Liver (tissue), 9 donors: ENCODE data around the gene RTCB. TPM values are rescaled to one million over a fixed set of nuclear protein-coding genes. Genes with fewer than 3 reads are reported as not detected.

Source experiments
- DNase-seq: peaks from one replicate; pipeline ENCODE4 v3.0.0-alpha.2; 2017; ENCODE audit warnings: low spot score
- H3K27ac ChIP-seq, 2 donors: one replicate each; pipeline ENCODE4 v1.7.0; 2013; ENCODE audit warnings: inconsistent platforms in 2 of 2, low read length in 2 of 2, control low read depth in 1 of 2, low read depth in 1 of 2, mild to moderate bottlenecking in 1 of 2
- H3K27me3 ChIP-seq, 4 donors: one replicate each; pipeline versions ENCODE4 v1.6.1 to v1.7.0; 2013; ENCODE audit warnings: low read length in 3 of 4, inconsistent platforms in 1 of 4, mild to moderate bottlenecking in 1 of 4, moderate library complexity in 1 of 4; ENCODE audit not compliant: control insufficient read depth in 4 of 4, insufficient read depth in 4 of 4
- H3K36me3 ChIP-seq, 4 donors: one replicate each; pipeline versions ENCODE4 v1.6.1 to v1.7.0; 2013; ENCODE audit warnings: low read length in 3 of 4, mild to moderate bottlenecking in 3 of 4, low read depth in 1 of 4, moderate library complexity in 1 of 4; ENCODE audit not compliant: control insufficient read depth in 4 of 4, insufficient read depth in 3 of 4
- H3K4me1 ChIP-seq, 4 donors: one replicate each; pipeline versions ENCODE4 v1.6.1 to v1.7.0; 2013; ENCODE audit warnings: low read length in 3 of 4, mild to moderate bottlenecking in 3 of 4, moderate library complexity in 1 of 4; ENCODE audit not compliant: control insufficient read depth in 4 of 4, insufficient read depth in 4 of 4
- H3K4me3 ChIP-seq, 3 donors: one replicate each; pipeline versions ENCODE4 v1.6.1 to v1.7.0; 2013; ENCODE audit warnings: low read length in 3 of 3, control low read depth in 1 of 3, low read depth in 1 of 3, mild to moderate bottlenecking in 1 of 3
- H3K9ac ChIP-seq, 2 donors: one replicate each; pipeline ENCODE4 v1.7.0; 2013; ENCODE audit warnings: low read length in 2 of 2, mild to moderate bottlenecking in 2 of 2, moderate library complexity in 2 of 2, control low read depth in 1 of 2, low read depth in 1 of 2
- H3K9me3 ChIP-seq, 4 donors: one replicate each; pipeline versions ENCODE4 v1.6.1 to v1.7.0; 2013; ENCODE audit warnings: low read length in 3 of 4; ENCODE audit not compliant: control insufficient read depth in 4 of 4
- CTCF ChIP-seq: fragments of 150-350 bp; IDR thresholded peaks from 2 replicates; pipeline ENCODE4 v1.5.1; 2017; ENCODE audit warnings: improper control_type of control experiment, low read depth, low read length; ENCODE audit not compliant: missing input control
- EGR1 ChIP-seq, 2 donors: IDR thresholded peaks; 2 replicates each; pipeline ENCODE4 v1.6.1; 2016 to 2018; ENCODE audit warnings: antibody characterized with exemption in 2 of 2, low read depth in 2 of 2
- FOXA1 ChIP-seq: IDR thresholded peaks from 2 replicates; pipeline ENCODE4 v1.6.1; 2016; ENCODE audit warnings: antibody characterized with exemption
- GABPA ChIP-seq, 2 donors: IDR thresholded peaks in 1 of 2; conservative IDR thresholded peaks in 1 of 2; 2 replicates each; pipeline ENCODE4 v1.6.1; 2016; ENCODE audit warnings: antibody characterized with exemption in 2 of 2, mild to moderate bottlenecking in 1 of 2, moderate library complexity in 1 of 2
- HNF4A ChIP-seq, 2 donors: conservative IDR thresholded peaks; 2 replicates each; pipeline ENCODE4 v1.6.1; 2016; ENCODE audit warnings: antibody characterized with exemption in 2 of 2, mild to moderate bottlenecking in 2 of 2
- HNF4G ChIP-seq: IDR thresholded peaks from 2 replicates; pipeline ENCODE4 v1.6.1; 2016; ENCODE audit warnings: antibody characterized with exemption
- JUND ChIP-seq, 2 donors: IDR thresholded peaks; 2 replicates each; pipeline ENCODE4 v1.6.1; 2016; ENCODE audit warnings: antibody characterized with exemption in 2 of 2
- RAD21 ChIP-seq, 2 donors: IDR thresholded peaks; 2 replicates each; pipeline ENCODE4 v1.6.1; 2016; ENCODE audit warnings: antibody characterized with exemption in 2 of 2, mild to moderate bottlenecking in 2 of 2
- RXRA ChIP-seq, 2 donors: IDR thresholded peaks; 2 replicates each; pipeline ENCODE4 v1.6.1; 2017 to 2018; ENCODE audit warnings: antibody characterized with exemption in 2 of 2, mild to moderate bottlenecking in 1 of 2
- SP1 ChIP-seq: IDR thresholded peaks from 2 replicates; pipeline ENCODE4 v1.6.1; 2018; ENCODE audit warnings: antibody characterized with exemption, mild to moderate bottlenecking
- TAF1 ChIP-seq: conservative IDR thresholded peaks from 2 replicates; pipeline ENCODE4 v1.6.1; 2016; ENCODE audit warnings: antibody characterized with exemption, mild to moderate bottlenecking
- YY1 ChIP-seq: IDR thresholded peaks from 2 replicates; pipeline ENCODE4 v1.6.1; 2016; ENCODE audit warnings: antibody characterized with exemption, mild to moderate bottlenecking
- ZBTB33 ChIP-seq: IDR thresholded peaks from 2 replicates; pipeline ENCODE4 v1.6.1; 2016; ENCODE audit warnings: antibody characterized with exemption
- WGBS: extraction: QIAGEN DNeasy Blood & Tissue Kit; methylation state at CpG from one replicate; pipeline ENCODE4 v1.1.7; 2013; 5-methylcytosine and 5-hydroxymethylcytosine counted together
- polyA plus RNA-seq, 2 donors: library from polyadenylated mRNA; stranded (reverse) in 1 of 2; unstranded in 1 of 2; fragments of 200-250 nt in 1 of 2; fragments of >200 nt in 1 of 2; fragmentation: Nextera tagmentation in 1 of 2; extraction: Ambion mirVana in 1 of 2; gene quantifications; one replicate each; pipeline versions ENCODE4 v1.2.1 to v1.2.3, GENCODE V29; 2013 to 2015
- total RNA-seq, 2 donors: library from RNA; depleted of rRNA; stranded (reverse); fragments of >200 nt; gene quantifications; one replicate each; pipeline ENCODE4 v1.2.3, GENCODE V29; 2014
- TF ChIP-seq, protein P1 (sequence below): IDR thresholded peaks from 2 replicates; pipeline ENCODE4 v1.6.1; 2016; ENCODE audit warnings: antibody characterized with exemption, mild to moderate bottlenecking
- TF ChIP-seq, protein P2 (sequence below): IDR thresholded peaks from 2 replicates; pipeline ENCODE4 v1.6.1; 2016; ENCODE audit warnings: antibody characterized with exemption
- donor health status: healthy.
- donor health status: healthy.
- donor health status: healthy.
- donor health status: healthy.
- donor health status: healthy.

RTCB gene
- total and polyA plus RNA-seq, 4 donors = 36.7 to 76.7 (median 46.3) TPM

- DNase-seq = no peak
- Histone ChIP-seq H3K9ac (no peak overlapping the region), H3K4me3 (no peak overlapping the region), H3K36me3 (peaks cover 9 to 39% (median 17%) of the 10 kb centered on the region in 4 donors), H3K27ac (no peak overlapping the region), H3K9me3 (no peaks in the 10 kb centered on the region), H3K4me1 (no peaks in the 10 kb centered on the region), H3K27me3 (no peaks in the 10 kb centered on the region)
- TF ChIP-seq SP1 = no peak
- WGBS = 98% methylated on average over 1 of the region's 1 CpG
Observed at GRCh38 chr22:32385681-32386080, 26.4 kb downstream of the RTCB start.

DNA sequence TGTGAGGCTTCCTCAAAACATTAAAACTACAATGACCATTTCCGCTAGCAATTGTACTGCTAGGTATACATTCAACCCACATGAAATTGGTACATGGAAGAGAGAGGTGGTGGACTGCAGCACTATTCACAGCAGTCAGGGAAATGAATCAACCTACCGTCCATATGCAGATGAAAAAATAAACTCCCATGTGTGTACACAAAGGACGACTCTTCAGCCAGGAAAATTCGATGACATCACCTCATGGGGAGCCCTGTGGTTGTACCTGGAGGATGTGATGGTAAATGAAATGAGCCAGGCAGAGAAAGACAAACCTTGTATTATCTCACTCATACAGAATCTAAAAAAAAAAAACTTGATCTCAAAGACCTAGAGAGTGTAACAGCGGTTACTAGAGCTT, 31.1 kb downstream of the RTCB start:
- TF ChIP-seq HNF4A (conservative IDR thresholded peaks at IDR 0.05) (no peak), RXRA (IDR thresholded peaks at IDR 0.05) (no peak), YY1 (no peak), FOXA1 (no peak), GABPA (IDR thresholded peaks at IDR 0.05 in 1 of 2, conservative IDR thresholded peaks at IDR 0.05 in 1 of 2) (no peak), TAF1 (no peak), RAD21 (IDR thresholded peaks at IDR 0.05) (no peak), EGR1 (IDR thresholded peaks at IDR 0.05; ENCODE audit: low read depth in 2 of 2) (no peak), JUND (IDR thresholded peaks at IDR 0.05) (no peak)
- TF ChIP-seq, protein P1, sequence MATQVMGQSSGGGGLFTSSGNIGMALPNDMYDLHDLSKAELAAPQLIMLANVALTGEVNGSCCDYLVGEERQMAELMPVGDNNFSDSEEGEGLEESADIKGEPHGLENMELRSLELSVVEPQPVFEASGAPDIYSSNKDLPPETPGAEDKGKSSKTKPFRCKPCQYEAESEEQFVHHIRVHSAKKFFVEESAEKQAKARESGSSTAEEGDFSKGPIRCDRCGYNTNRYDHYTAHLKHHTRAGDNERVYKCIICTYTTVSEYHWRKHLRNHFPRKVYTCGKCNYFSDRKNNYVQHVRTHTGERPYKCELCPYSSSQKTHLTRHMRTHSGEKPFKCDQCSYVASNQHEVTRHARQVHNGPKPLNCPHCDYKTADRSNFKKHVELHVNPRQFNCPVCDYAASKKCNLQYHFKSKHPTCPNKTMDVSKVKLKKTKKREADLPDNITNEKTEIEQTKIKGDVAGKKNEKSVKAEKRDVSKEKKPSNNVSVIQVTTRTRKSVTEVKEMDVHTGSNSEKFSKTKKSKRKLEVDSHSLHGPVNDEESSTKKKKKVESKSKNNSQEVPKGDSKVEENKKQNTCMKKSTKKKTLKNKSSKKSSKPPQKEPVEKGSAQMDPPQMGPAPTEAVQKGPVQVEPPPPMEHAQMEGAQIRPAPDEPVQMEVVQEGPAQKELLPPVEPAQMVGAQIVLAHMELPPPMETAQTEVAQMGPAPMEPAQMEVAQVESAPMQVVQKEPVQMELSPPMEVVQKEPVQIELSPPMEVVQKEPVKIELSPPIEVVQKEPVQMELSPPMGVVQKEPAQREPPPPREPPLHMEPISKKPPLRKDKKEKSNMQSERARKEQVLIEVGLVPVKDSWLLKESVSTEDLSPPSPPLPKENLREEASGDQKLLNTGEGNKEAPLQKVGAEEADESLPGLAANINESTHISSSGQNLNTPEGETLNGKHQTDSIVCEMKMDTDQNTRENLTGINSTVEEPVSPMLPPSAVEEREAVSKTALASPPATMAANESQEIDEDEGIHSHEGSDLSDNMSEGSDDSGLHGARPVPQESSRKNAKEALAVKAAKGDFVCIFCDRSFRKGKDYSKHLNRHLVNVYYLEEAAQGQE = no peak
- TF ChIP-seq, protein P2, sequence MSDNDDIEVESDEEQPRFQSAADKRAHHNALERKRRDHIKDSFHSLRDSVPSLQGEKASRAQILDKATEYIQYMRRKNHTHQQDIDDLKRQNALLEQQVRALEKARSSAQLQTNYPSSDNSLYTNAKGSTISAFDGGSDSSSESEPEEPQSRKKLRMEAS = no peak
- Histone ChIP-seq H3K9ac (no peak overlapping the region), H3K4me1 (no peaks in the 10 kb centered on the region), H3K27me3 (no peaks in the 10 kb centered on the region), H3K36me3 (peaks cover 0 to 4% (median under 1%) of the 10 kb centered on the region in 4 donors), H3K27ac (no peak overlapping the region), H3K9me3 (no peaks in the 10 kb centered on the region), H3K4me3 (no peak overlapping the region)
- WGBS = 53% methylated on average over 5 of the region's 5 CpGs
- DNase-seq = no peak

GRCh38 chr22:32378707-32379272, 33.3 kb downstream of the RTCB start:
- 37% methylated on average over 4 of the region's 4 CpGs for WGBS
- H3K36me3 ChIP-seq = peaks cover 0 to 1% (median 0%) of the 10 kb centered on the region in 4 donors
- no peak overlapping the region for H3K9ac ChIP-seq
- no peaks in the 10 kb centered on the region for H3K27me3 ChIP-seq
- H3K9me3 ChIP-seq = no peaks in the 10 kb centered on the region
- H3K4me3 ChIP-seq = no peak overlapping the region
- no peaks in the 10 kb centered on the region for H3K4me1 ChIP-seq
- DNase-seq = no peak
- H3K27ac ChIP-seq = no peak overlapping the region
- TF ChIP-seq CTCF (peak; percentile 50), HNF4G (no peak), TAF1 (no peak), EGR1 (IDR thresholded peaks at IDR 0.05; ENCODE audit: low read depth in 2 of 2) (no peak), SP1 (no peak), ZBTB33 (no peak), FOXA1 (no peak), GABPA (IDR thresholded peaks at IDR 0.05 in 1 of 2, conservative IDR thresholded peaks at IDR 0.05 in 1 of 2) (no peak), RAD21 (IDR thresholded peaks at IDR 0.05) (peak; percentile 63 to 75)
- TF ChIP-seq, protein P1 = no peak
- TF ChIP-seq, protein P2 = no peak
